GM10266 (cell line): ENCODE measurements around the gene ADAMTS2.

Experiments used
- DNase-seq: peaks from one replicate; pipeline ENCODE4 v3.0.0; 2012; ENCODE audit errors: extremely low spot score
- TF ChIP-seq, protein P1 (sequence below): IDR thresholded peaks from 2 replicates; pipeline ENCODE4 v1.5.1; 2012; ENCODE audit warnings: mild to moderate bottlenecking, low read depth; ENCODE audit not compliant: control insufficient read depth, insufficient read depth; ENCODE audit errors: missing control alignments

The ADAMTS2 gene

DNA sequence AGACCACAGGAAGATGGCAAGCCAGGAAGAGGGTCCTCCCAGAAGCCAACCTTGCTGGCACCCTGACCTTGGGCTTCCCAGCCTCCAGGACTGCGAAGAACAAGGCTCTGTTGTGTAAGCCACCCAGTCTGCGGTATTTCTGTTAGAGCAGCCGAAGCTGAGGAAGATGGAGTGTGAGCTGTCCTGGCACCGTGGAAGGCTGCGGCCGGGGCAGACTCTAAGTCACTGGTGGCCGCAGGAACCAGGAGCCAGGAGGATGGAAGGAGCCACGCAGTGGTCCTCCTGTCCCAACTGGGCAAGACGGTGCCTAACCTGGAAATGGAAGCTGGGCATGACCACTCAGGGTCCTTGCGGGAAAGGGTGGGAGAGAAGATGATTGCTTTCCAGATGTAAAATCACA lies 196.0 kb downstream of the ADAMTS2 start:
- TF ChIP-seq, protein P1, sequence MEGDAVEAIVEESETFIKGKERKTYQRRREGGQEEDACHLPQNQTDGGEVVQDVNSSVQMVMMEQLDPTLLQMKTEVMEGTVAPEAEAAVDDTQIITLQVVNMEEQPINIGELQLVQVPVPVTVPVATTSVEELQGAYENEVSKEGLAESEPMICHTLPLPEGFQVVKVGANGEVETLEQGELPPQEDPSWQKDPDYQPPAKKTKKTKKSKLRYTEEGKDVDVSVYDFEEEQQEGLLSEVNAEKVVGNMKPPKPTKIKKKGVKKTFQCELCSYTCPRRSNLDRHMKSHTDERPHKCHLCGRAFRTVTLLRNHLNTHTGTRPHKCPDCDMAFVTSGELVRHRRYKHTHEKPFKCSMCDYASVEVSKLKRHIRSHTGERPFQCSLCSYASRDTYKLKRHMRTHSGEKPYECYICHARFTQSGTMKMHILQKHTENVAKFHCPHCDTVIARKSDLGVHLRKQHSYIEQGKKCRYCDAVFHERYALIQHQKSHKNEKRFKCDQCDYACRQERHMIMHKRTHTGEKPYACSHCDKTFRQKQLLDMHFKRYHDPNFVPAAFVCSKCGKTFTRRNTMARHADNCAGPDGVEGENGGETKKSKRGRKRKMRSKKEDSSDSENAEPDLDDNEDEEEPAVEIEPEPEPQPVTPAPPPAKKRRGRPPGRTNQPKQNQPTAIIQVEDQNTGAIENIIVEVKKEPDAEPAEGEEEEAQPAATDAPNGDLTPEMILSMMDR = no peak
- DNase-seq = no peak

DNA sequence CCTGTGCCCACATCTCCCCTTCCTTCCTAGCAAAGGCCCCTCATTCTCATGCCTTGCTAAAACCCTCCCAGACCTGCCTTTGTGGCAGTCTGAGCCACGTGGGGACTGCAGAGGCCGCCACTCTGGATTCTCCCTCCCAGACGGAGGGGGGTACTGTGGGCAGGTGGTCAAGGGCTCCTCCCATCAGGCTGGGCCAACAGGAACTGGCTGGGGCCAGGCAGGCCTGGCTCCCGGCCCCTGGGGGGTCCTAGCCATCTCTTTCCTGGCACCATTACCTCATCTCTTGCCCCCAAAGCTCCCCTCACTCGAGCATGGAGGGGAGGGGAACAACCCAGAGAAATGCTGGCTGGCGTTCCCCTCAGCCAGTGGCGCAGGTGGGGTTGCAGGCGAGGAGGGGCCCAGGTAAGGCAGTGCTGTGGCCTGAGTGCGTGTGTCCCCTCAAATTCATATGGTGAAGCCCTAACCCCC lies 196.5 kb downstream of the ADAMTS2 start:
- DNase-seq = no peak
- TF ChIP-seq, protein P1 = no peak

DNA sequence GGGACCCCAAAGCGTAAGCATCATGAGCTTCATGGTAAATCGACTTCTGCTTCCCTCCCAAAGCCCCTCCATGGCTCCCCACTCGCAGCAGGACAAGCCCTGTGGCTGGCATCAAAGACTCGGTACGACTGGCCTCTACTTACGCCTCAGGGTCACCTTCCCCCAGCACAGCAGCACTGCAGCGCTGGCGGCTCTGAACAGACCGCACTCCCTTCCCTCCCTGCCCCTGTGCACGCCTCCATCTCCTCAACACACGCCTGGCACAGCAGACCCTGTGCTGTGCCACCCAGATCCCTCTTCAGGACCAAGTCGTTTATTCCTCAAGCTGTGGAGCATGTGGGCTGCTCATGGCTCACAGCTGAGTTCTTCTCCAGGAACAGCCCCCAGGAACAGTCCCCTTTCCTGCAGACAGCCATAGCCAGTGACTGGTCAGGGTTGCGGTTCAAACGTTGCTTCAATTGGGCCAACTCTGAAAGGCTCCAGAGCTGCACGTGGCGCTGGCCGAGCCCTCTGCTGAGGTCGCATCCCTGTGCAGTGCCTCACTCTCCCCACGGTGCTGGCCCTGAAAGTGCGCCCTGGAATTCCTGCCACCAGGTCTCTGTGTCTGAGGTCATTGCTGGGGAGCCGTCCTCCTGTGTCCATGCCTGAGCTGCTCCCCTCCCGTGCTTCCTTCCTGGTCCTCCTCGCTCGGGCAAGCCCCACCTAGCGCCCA lies 197.1 kb downstream of the ADAMTS2 start:
- DNase-seq = no peak
- TF ChIP-seq, protein P1 = no peak

DNA sequence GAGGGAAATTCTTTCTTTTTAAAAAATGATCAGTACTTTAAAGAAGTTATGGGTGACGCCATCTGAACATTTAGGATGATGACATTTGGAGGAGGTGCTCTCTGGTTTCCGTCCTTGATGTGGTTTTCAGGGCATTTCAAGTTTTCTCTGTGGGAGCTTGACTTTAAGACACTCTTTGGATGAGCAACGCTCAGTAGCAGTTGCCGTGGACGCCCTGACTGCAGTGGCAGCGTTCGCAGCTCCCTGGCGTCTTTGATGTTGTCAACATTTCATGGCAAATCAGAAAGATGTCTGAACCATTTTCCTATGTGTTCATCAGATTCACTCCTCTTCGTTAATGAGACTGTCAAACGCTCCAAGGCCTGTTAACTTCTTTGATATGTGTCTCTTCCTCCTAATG lies 199.0 kb downstream of the ADAMTS2 start:
- TF ChIP-seq, protein P1 = no peak

DNA sequence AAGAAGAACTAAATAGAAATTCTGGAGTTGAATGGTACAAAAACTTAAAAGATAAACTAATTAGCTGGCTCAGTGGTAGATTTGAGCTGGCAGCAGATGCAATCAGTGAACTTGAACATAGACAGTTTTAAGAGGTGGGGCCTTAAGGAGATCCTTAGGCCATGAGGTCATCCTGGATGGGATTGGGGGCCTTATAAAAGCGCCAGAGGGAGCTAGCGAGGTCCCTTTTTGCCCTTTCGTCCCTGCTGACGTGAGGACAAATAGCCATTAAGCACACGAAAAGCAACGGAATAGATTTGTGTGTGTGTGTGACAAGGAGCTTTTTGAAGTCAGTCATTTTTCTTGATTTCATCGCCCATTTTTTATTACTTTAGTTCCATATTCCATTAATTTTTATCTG lies 201.8 kb downstream of the ADAMTS2 start:
- DNase-seq = no peak
- TF ChIP-seq, protein P1 = no peak

More for the DNA sequence above, 199.0 kb downstream of the ADAMTS2 start:
- no peak for DNase-seq

DNA sequence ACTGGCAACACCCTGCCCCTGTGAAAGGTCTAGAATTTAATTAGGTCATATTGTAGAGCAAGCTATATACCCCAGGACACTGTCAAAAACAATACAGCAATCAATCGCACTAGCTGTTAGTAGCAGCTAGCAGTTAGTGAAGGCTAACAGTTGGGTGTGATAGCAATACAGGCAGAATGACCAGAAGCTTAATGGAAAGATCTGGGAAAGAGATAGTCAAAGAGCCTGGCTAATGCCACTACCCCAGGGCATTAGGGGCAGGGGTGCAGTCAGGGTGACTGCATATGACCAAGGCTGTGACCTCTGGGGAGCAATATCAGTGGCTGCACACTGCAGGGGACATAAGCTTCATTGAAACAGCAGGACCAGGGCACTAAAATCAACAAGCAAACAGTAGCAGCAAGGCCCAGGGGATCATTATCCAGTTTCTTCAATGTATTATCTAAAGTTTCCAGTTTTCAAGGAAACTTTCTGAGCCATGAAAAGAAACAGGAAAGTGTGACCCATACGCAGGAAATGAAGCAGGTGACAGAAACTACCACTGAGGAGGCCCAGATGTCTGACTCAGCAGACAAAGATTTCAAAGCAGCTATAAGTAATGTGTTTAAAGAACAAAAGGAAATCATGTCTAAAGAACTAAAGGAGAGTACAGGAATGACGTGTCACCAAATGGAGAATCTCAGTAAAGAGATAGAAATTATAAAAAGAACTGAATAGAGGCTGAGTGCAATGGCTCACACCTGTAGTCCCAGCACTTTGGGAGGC lies 202.6 kb downstream of the ADAMTS2 start:
- no peak for DNase-seq
- TF ChIP-seq, protein P1 = no peak

DNA sequence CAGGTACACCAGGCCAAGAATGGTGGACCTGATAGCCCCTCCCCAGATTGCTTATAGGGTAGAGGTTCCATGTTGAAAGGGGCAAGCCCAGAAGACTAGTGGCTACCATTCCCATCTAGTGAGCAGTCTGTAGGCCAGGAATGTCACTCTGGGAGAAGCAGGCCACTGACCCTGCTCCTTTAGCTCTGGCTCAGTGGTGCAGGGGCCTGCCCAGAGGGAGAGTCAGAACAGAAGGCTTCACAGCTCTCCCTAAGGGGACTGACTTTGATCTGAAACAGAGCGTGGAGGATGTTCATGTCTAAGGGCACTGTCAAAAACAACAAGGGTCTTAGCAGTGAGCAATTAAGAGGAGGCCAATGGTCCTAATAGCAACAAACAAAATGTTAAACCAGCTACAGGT lies 203.4 kb downstream of the ADAMTS2 start:
- no peak for DNase-seq
- TF ChIP-seq, protein P1 = no peak
